IMR-90 (cell line): ENCODE results near the gene NPLOC4. TPM values are rescaled to one million over a fixed set of nuclear protein-coding genes. Genes with fewer than 3 reads are reported as not detected.

ENCODE experiments used
- ATAC-seq: fragments of 200-7000 bp; cut with Tn5 transposase; 2 replicates; pipeline ENCODE4 v1.9.1; 2020; ENCODE audit warnings: low read depth, mild to moderate bottlenecking, moderate library complexity
- BruUV-seq: library from RNA; stranded (reverse); fragments of 400-500 nt; replicated peaks from 2 replicates; lab custom pipeline; 2021; lab: Mats Ljungman, UMichigan
- CTCF ChIA-PET: fragments of 300-600 bp; formaldehyde crosslinking; extraction: SDS; loops from one replicate; lab custom pipeline; 2021; ENCODE audit warnings: antibody characterized with exemption; lab: Yijun Ruan, JAX
- POLR2A ChIA-PET: fragments of 300-600 bp; sonication (Branson Sonifier 250); formaldehyde crosslinking; loops from one replicate; lab custom pipeline; 2022; ENCODE audit warnings: antibody characterized with exemption; ENCODE audit not compliant: unreplicated experiment; lab: Charles Lee
- DNase-seq: peaks from one replicate; pipeline ENCODE4 v3.0.0; 2013
- H2AFZ ChIP-seq: replicated peaks from 2 replicates; pipeline ENCODE3; 2013; ENCODE audit warnings: low read length, mild to moderate bottlenecking; ENCODE audit not compliant: poor library complexity
- H2AK5ac ChIP-seq: 2 replicates; pipeline ENCODE4 v1.6.1; 2013; ENCODE audit warnings: low read depth, low read length, inconsistent platforms
- H2AK9ac ChIP-seq: replicated peaks from 2 replicates; pipeline ENCODE3; 2013; ENCODE audit warnings: mild to moderate bottlenecking, low read depth, low read length, moderate library complexity; ENCODE audit not compliant: poor library complexity
- H2BK120ac ChIP-seq: 2 replicates; pipeline ENCODE4 v1.6.1; 2013; ENCODE audit warnings: low read depth, low read length, inconsistent platforms
- H2BK15ac ChIP-seq: 3 replicates; pipeline ENCODE4 v1.6.1; 2013; ENCODE audit warnings: low read depth, low read length, inconsistent platforms
- H2BK20ac ChIP-seq: 2 replicates; pipeline ENCODE4 v1.6.1; 2013; ENCODE audit warnings: low read depth, mild to moderate bottlenecking, inconsistent platforms, low read length, moderate library complexity
- H2BK5ac ChIP-seq: 2 replicates; pipeline ENCODE4 v1.6.1; 2013; ENCODE audit warnings: mild to moderate bottlenecking, low read depth, low read length, inconsistent platforms; ENCODE audit not compliant: poor library complexity, severe bottlenecking
- H3K14ac ChIP-seq: replicated peaks from 2 replicates; pipeline ENCODE4 v1.6.1; 2013; ENCODE audit warnings: low read depth, low read length, inconsistent platforms
- H3K18ac ChIP-seq: 2 replicates; pipeline ENCODE4 v1.6.1; 2013; ENCODE audit warnings: low read depth, low read length, control low read depth
- H3K23ac ChIP-seq: 2 replicates; pipeline ENCODE4 v1.6.1; 2013; ENCODE audit warnings: low read depth, low read length, inconsistent platforms
- H3K27ac ChIP-seq: 2 replicates; pipeline ENCODE4 v1.5.1; 2013; ENCODE audit warnings: mild to moderate bottlenecking, control low read depth, low read length; ENCODE audit not compliant: insufficient read depth
- H3K27me3 ChIP-seq: 2 replicates; pipeline ENCODE4 v1.6.1; 2013; ENCODE audit warnings: low read length; ENCODE audit not compliant: control insufficient read depth, insufficient read depth
- H3K36me3 ChIP-seq: 2 replicates; pipeline ENCODE4 v1.6.1; 2013; ENCODE audit warnings: low read length, mixed read lengths; ENCODE audit not compliant: control insufficient read depth, insufficient read depth
- H3K4ac ChIP-seq: 2 replicates; pipeline ENCODE4 v1.6.1; 2013; ENCODE audit warnings: low read depth, low read length, inconsistent platforms
- H3K4me1 ChIP-seq: 2 replicates; pipeline ENCODE4 v1.6.1; 2013; ENCODE audit warnings: low read length, mixed read lengths; ENCODE audit not compliant: control insufficient read depth, insufficient read depth
- H3K4me2 ChIP-seq: 2 replicates; pipeline ENCODE4 v1.6.1; 2013; ENCODE audit warnings: low read depth, mild to moderate bottlenecking, control low read depth, low read length, moderate library complexity
- H3K4me3 ChIP-seq: 2 replicates; pipeline ENCODE4 v1.5.1; 2013; ENCODE audit warnings: low read depth, mild to moderate bottlenecking, control low read depth, low read length, moderate library complexity; ENCODE audit not compliant: insufficient read depth
- H3K56ac ChIP-seq: 2 replicates; pipeline ENCODE4 v1.6.1; 2013; ENCODE audit warnings: low read length, inconsistent platforms; ENCODE audit not compliant: insufficient read depth; ENCODE audit errors: extremely low read depth
- H3K79me1 ChIP-seq, 2 experiments: 2 replicates each; pipeline ENCODE4 v1.6.1; 2013; ENCODE audit warnings: low read length in 2 of 2, inconsistent platforms in 1 of 2, low read depth in 1 of 2
- H3K9ac ChIP-seq: 2 replicates; pipeline ENCODE4 v1.6.1; 2013; ENCODE audit warnings: low read depth, low read length, control low read depth
- H3K9me1 ChIP-seq: 2 replicates; pipeline ENCODE4 v1.6.1; 2013; ENCODE audit warnings: low read length, inconsistent platforms; ENCODE audit not compliant: insufficient read depth
- H3K9me3 ChIP-seq: 2 replicates; pipeline ENCODE4 v1.6.1; 2013; ENCODE audit warnings: low read length; ENCODE audit not compliant: control insufficient read depth, insufficient read depth
- H4K20me1 ChIP-seq: 2 replicates; pipeline ENCODE4 v1.6.1; 2013; ENCODE audit warnings: low read length, inconsistent platforms; ENCODE audit not compliant: insufficient read depth
- H4K5ac ChIP-seq: 2 replicates; pipeline ENCODE4 v1.6.1; 2013; ENCODE audit warnings: mild to moderate bottlenecking, low read depth, low read length, control low read depth
- H4K8ac ChIP-seq, 2 experiments: 2 replicates each; pipeline ENCODE4 v1.6.1; 2013; ENCODE audit warnings: low read depth in 2 of 2, low read length in 2 of 2, control low read depth in 1 of 2, inconsistent platforms in 1 of 2
- H4K91ac ChIP-seq: 2 replicates; pipeline ENCODE4 v1.6.1; 2013; ENCODE audit warnings: low read depth, low read length, inconsistent platforms; ENCODE audit not compliant: insufficient read depth
- ELK1 ChIP-seq: fragments of 150-350 bp; IDR thresholded peaks from 2 replicates; pipeline ENCODE4 v1.6.1; 2016; ENCODE audit warnings: low read depth, mild to moderate bottlenecking, low read length, moderate library complexity, borderline replicate concordance
- WGBS, 2 experiments: methylation state at CpG; one replicate each; pipeline versions ENCODE4 v1.1.5 to v1.1.7; 2013; ENCODE audit warnings: missing lambda C conversion rate in 2 of 2; ENCODE audit not compliant: insufficient read length in 1 of 2; ENCODE audit errors: extremely low coverage in 2 of 2; 5-methylcytosine and 5-hydroxymethylcytosine counted together
- dilution Hi-C: fragments of 300-500 bp; cut with HindIII; formaldehyde crosslinking; loops from one replicate; pipeline ENCODE4 v1.14.3; 2018; ENCODE audit warnings: low sequenced_read_pairs; ENCODE audit not compliant: unreplicated experiment
- in situ Hi-C: fragments of 300-500 bp; cut with MboI; formaldehyde crosslinking; loops from 3 replicates; pipeline ENCODE4 v1.14.3; 2019; ENCODE audit warnings: low sequenced_read_pairs, inconsistent platforms, mixed read lengths
- intact Hi-C: fragments of 100-400 bp; cut with micrococcal nuclease; formaldehyde crosslinking; loops from 2 replicates; pipeline ENCODE4 v1.10.0; 2022
- polyA plus RNA-seq, 3 experiments: library from polyadenylated mRNA; depleted of rRNA; stranded (reverse); fragments of >200 nt; gene quantifications; 2 replicates each; pipeline ENCODE4 v1.2.3, GENCODE V29; 2012; ENCODE audit warnings: low replicate concordance in 1 of 3
- total RNA-seq: library from RNA; depleted of rRNA; stranded (reverse); fragments of >200 nt; gene quantifications from 2 replicates; pipeline ENCODE4 v1.2.3, GENCODE V29; 2012

NPLOC4 gene
- total and polyA plus RNA-seq, 2 of the 4 experiments (the other 2 are of a cell fraction), result 70.4 to 78.3 TPM

GRCh38 chr17:81541123-81541522, 95.8 kb downstream of the NPLOC4 start:
- WGBS, 2 experiments, result 97% methylated on average over 16 of the region's 17 CpGs; no CpG with 5 or more reads in 1 of the 2 experiments
- BruUV-seq, result no TSS peak
- dilution Hi-C loops, result no loop called here
- Histone ChIP-seq H2AK9ac (no peak overlapping the region), H3K36me3 (peaks cover 43% of the 10 kb centered on the region), H3K9ac (no peak overlapping the region), H4K91ac (no peak overlapping the region), H3K27ac (no peak overlapping the region), H3K9me3 (no peaks in the 10 kb centered on the region), H2BK5ac (no peak overlapping the region), H3K4me3 (no peak overlapping the region), H2AK5ac (no peak overlapping the region), H3K23ac (no peak overlapping the region), H3K56ac (no peak overlapping the region), H3K4ac (no peak overlapping the region), H3K9me1 (no peaks in the 10 kb centered on the region), H3K14ac (no peak overlapping the region), H4K8ac (no peak overlapping the region), H3K27me3 (peaks cover 6% of the 10 kb centered on the region; the same call in 1 of the 2 replicates), H3K79me1 (peaks cover 0 to under 1% of the 10 kb centered on the region in 2 experiments; a peak in 2 of 4 replicates), H3K4me2 (no peak overlapping the region), H4K5ac (no peak overlapping the region), H3K18ac (no peak overlapping the region), H4K20me1 (peaks cover 7% of the 10 kb centered on the region), H2AFZ (no peak overlapping the region), H2BK20ac (no peak overlapping the region), H2BK120ac (no peak overlapping the region), H2BK15ac (no peak overlapping the region), H3K4me1 (no peaks in the 10 kb centered on the region)
- in situ Hi-C loops, result no loop called here
- intact Hi-C loops, result no loop called here
- TF ChIP-seq ELK1, result no peak
- DNase-seq (no peak), ATAC-seq (no peak)
- ChIA-PET POLR2A (no interaction called here), CTCF (no interaction called here)
